Neutrophil (primary cell): ENCODE measurements around the gene JMJD8.
A peak's percentile ranks its signal among the peaks of the same experiment; 100 is the strongest.

ENCODE experiments used
- H3K27ac ChIP-seq: fragments of 200-600 bp; sonication (generic); 2 replicates; pipeline ENCODE4 v1.5.1; 2016; ENCODE audit warnings: mild to moderate bottlenecking, moderate library complexity
- H3K27me3 ChIP-seq: fragments of 200-600 bp; sonication (generic); 2 replicates; pipeline ENCODE4 v1.6.0; 2016; ENCODE audit warnings: mild to moderate bottlenecking
- H3K36me3 ChIP-seq: fragments of 200-600 bp; sonication (generic); 2 replicates; pipeline ENCODE4 v1.5.1; 2017
- H3K4me1 ChIP-seq, 2 experiments: fragments of 200-600 bp in 1 of 2; sonication (generic) in 1 of 2; 1 replicate in 1 of 2; 2 replicates in 1 of 2; pipeline versions ENCODE4 v1.5.1 to v1.6.1; 2013 to 2016; ENCODE audit warnings: low read depth in 1 of 2, low read length in 1 of 2, mild to moderate bottlenecking in 1 of 2, moderate library complexity in 1 of 2; ENCODE audit not compliant: control insufficient read depth in 1 of 2, insufficient read depth in 1 of 2
- H3K4me3 ChIP-seq, 2 experiments: fragments of 200-600 bp in 1 of 2; sonication (generic) in 1 of 2; 1 replicate in 1 of 2; 2 replicates in 1 of 2; pipeline ENCODE4 v1.5.1; 2013 to 2016; ENCODE audit warnings: low read depth in 1 of 2, low read length in 1 of 2, mild to moderate bottlenecking in 1 of 2, moderate library complexity in 1 of 2
- H3K9me3 ChIP-seq: fragments of 200-600 bp; sonication (generic); 2 replicates; pipeline ENCODE4 v1.5.1; 2016
- TF ChIP-seq, protein P1 (sequence below): fragments of 200-600 bp; sonication (generic); IDR thresholded peaks from 2 replicates; pipeline ENCODE4 v1.5.1; 2016; ENCODE audit warnings: antibody characterized with exemption

The JMJD8 gene

DNA sequence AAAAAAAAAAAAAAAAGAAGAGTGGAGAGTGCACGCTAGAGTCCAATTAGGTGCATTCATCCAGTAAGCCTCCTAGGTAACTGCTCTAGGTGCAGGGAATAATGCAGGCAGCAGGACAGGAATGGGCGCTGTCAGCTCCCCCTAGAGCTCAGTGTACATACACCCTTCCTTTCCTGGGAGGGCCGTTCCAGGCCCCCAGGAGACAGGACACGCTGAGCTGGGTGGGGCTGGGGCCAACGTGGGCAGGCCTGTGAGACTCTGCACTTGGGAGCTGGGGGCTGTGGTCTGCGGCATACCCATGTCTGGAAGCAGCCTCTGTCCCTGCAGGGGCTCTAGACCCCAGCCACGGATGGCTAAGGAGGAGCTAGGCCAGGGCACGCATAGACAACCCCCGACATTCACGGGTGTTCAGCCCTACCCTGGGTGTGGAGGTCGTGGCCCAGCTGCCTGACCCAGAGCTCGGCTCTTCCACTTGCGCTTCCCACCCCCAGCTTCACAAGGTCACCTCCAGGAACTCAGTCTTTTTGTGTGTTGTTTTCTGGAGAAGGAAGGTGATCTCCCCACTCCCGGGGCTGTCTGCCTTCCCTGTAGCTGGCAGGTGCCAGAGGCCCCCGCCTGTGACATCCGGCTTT, 35.8 kb upstream of the JMJD8 start:
- Histone ChIP-seq H3K27me3 (peaks cover 68% of the 10 kb centered on the region), H3K27ac (no peak overlapping the region), H3K4me3 (peak overlapping the region; percentile 76 to 78), H3K36me3 (no peaks in the 10 kb centered on the region), H3K9me3 (no peaks in the 10 kb centered on the region), H3K4me1 (peaks cover 29 to 33% of the 10 kb centered on the region in 2 experiments)
- TF ChIP-seq, protein P1, sequence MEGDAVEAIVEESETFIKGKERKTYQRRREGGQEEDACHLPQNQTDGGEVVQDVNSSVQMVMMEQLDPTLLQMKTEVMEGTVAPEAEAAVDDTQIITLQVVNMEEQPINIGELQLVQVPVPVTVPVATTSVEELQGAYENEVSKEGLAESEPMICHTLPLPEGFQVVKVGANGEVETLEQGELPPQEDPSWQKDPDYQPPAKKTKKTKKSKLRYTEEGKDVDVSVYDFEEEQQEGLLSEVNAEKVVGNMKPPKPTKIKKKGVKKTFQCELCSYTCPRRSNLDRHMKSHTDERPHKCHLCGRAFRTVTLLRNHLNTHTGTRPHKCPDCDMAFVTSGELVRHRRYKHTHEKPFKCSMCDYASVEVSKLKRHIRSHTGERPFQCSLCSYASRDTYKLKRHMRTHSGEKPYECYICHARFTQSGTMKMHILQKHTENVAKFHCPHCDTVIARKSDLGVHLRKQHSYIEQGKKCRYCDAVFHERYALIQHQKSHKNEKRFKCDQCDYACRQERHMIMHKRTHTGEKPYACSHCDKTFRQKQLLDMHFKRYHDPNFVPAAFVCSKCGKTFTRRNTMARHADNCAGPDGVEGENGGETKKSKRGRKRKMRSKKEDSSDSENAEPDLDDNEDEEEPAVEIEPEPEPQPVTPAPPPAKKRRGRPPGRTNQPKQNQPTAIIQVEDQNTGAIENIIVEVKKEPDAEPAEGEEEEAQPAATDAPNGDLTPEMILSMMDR = no peak

DNA sequence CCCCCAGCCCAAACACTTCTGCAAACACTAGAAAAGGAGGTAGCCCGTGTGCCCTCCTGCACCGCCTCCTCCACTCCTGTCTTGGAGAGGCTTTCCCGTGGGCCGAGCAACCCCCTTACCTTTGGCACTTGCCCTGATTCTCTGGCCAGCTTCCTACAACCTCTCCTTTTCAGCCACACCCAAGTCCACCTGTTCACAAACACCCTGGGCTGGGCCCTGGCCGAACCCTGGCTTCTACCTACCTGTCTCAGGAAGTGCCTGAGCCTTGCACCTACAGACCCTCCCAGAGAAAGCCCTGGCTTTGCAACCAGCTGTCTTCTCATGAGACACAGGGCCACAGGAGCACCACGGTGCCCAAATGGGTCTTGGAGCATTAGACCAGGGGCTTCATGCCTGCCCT, 34.8 kb upstream of the JMJD8 start:
- H3K4me3 ChIP-seq = no peak overlapping the region
- H3K27ac ChIP-seq = no peak overlapping the region
- peaks cover 29 to 38% of the 10 kb centered on the region in 2 experiments for H3K4me1 ChIP-seq
- no peaks in the 10 kb centered on the region for H3K36me3 ChIP-seq
- H3K27me3 ChIP-seq = peaks cover 68% of the 10 kb centered on the region
- H3K9me3 ChIP-seq = no peaks in the 10 kb centered on the region
- TF ChIP-seq, protein P1 = no peak

DNA sequence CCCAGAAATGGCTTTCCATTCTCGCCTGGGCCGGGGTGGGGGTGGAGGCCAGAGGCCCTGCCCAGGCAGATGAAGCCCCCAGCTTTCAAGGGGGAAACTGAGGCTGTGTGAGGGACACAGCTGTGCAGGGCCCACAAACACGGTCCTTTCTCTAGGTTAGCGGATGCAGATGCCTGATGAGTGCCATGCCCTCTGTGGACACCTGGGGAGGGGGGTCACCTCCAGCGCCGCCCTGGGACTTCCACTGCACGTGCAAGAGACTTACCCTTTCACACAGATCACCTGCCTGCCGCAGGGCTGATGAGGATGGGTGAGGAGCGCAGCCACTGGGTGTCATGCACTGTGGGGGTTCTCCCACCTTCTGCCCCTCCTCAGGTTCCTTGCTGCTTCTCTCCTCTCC, 34.3 kb upstream of the JMJD8 start:
- no peaks in the 10 kb centered on the region for H3K9me3 ChIP-seq
- no peak overlapping the region for H3K27ac ChIP-seq
- H3K27me3 ChIP-seq = peaks cover 73% of the 10 kb centered on the region
- no peak overlapping the region for H3K4me3 ChIP-seq
- H3K4me1 ChIP-seq = peaks cover 29 to 38% of the 10 kb centered on the region in 2 experiments
- H3K36me3 ChIP-seq = no peaks in the 10 kb centered on the region
- TF ChIP-seq, protein P1 = no peak

DNA sequence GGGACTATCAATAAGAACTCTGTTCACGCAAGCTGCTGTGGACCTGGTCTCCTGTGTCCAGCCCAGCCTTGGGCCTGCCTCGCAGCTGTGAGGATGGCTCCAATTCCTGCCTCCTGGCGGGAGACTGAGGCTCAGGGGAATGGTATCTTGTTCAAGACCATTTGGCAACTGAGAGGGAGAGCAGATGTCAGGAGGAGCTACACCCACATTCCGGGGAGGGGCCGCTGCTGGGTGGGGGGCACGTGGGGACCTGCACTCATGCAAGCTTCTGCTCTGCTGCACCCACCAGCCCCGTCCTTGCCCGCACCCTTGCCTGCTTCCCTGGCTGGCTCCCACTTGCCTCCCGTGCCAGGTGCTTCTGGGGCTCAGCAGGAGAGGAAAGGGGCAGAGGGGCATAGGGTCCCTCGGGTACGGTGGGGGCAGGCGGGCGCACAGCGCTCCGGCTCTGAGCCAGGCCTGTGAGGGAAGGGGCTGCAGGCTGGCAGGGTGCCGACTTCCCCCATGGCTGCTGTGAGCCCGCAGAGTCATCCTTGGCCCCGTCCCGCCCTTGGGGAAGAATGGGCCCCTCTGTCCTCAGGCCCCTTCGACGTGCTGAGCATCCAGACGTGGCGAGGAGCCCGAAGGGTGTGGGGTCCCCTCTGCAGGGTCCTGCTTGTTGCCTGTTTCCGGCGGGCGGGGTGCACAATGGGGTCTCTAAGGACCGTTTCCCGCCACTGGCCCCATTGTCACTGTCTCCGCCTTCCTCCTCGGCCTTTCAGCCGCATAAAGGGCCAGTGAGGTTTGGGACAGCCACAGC, 33.5 kb upstream of the JMJD8 start:
- no peak overlapping the region for H3K27ac ChIP-seq
- no peaks in the 10 kb centered on the region for H3K36me3 ChIP-seq
- no peak overlapping the region for H3K4me3 ChIP-seq
- peaks cover 80% of the 10 kb centered on the region for H3K27me3 ChIP-seq
- peaks cover 29 to 38% of the 10 kb centered on the region in 2 experiments for H3K4me1 ChIP-seq
- no peaks in the 10 kb centered on the region for H3K9me3 ChIP-seq
- TF ChIP-seq, protein P1 = no peak

DNA sequence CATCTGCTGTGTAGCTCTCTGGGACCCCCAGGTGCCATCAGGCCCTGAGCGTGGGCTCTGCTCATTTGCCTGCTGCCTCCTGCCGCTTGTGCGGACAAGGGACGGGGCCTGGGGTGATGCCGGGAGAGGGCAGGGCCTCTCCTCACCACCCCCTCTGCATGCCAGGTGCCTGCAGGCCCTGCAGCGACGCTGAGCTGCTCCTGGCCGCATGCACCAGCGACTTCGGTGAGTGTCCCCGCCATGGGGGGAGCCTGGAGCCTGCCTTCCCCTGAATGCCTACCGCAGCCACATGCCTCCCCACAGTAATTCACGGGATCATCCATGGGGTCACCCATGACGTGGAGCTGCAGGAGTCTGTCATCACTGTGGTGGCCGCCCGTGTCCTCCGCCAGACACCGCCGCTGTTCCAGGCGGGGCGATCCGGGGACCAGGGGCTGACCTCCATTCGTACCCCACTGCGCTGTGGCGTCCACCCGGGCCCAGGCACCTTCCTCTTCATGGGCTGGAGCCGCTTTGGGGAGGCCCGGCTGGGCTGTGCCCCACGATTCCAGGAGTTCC, 32.7 kb upstream of the JMJD8 start:
- H3K27me3 ChIP-seq = peaks cover 88% of the 10 kb centered on the region
- TF ChIP-seq, protein P1 = no peak
- H3K9me3 ChIP-seq = no peaks in the 10 kb centered on the region
- peaks cover 29 to 35% of the 10 kb centered on the region in 2 experiments for H3K4me1 ChIP-seq
- H3K36me3 ChIP-seq = no peaks in the 10 kb centered on the region
- no peak overlapping the region for H3K4me3 ChIP-seq
- no peak overlapping the region for H3K27ac ChIP-seq
